HEK293T (cell line): ENCODE results near the gene COP1.

Source experiments
- CTCF ChIA-PET: fragments of 350-600 bp; formaldehyde crosslinking; extraction: SDS; loops from one replicate; lab custom pipeline; 2021; ENCODE audit warnings: antibody characterized with exemption, inconsistent platforms; lab: Yijun Ruan, JAX
- POLR2A ChIA-PET: fragments of 350-600 bp; formaldehyde crosslinking; extraction: SDS; loops from one replicate; lab custom pipeline; 2020; ENCODE audit warnings: antibody characterized with exemption, inconsistent platforms; lab: Yijun Ruan, JAX
- DNase-seq: peaks from one replicate; pipeline ENCODE4 v3.0.0; 2012; ENCODE audit warnings: mixed read lengths; ENCODE audit errors: extremely low spot score
- ARNT ChIP-seq: fragments of 450-650 bp; IDR thresholded peaks from 2 replicates; pipeline ENCODE4 v1.6.1; 2017; ENCODE audit warnings: mild to moderate bottlenecking
- BHLHE40 ChIP-seq: fragments of 450-650 bp; IDR thresholded peaks from 2 replicates; pipeline ENCODE4 v1.6.1; 2016; ENCODE audit warnings: mild to moderate bottlenecking, moderate library complexity, borderline replicate concordance
- CTBP1 ChIP-seq: fragments of 450-650 bp; IDR thresholded peaks from 2 replicates; pipeline ENCODE4 v1.6.1; 2016; ENCODE audit warnings: borderline replicate concordance
- ELF4 ChIP-seq: fragments of 450-650 bp; IDR thresholded peaks from 2 replicates; pipeline ENCODE4 v1.6.1; 2017; ENCODE audit warnings: antibody characterized with exemption
- FOXA1 ChIP-seq: fragments of 450-650 bp; IDR thresholded peaks from 2 replicates; pipeline ENCODE4 v1.6.1; 2016; ENCODE audit warnings: mild to moderate bottlenecking
- FOXK2 ChIP-seq: fragments of 450-650 bp; IDR thresholded peaks from 2 replicates; pipeline ENCODE4 v1.6.1; 2016; ENCODE audit warnings: mild to moderate bottlenecking
- FOXM1 ChIP-seq: fragments of 450-650 bp; IDR thresholded peaks from 2 replicates; pipeline ENCODE4 v1.6.1; 2017; ENCODE audit warnings: mild to moderate bottlenecking, borderline replicate concordance
- HDGF ChIP-seq: fragments of 450-650 bp; IDR thresholded peaks from 2 replicates; pipeline ENCODE4 v1.6.1; 2017; ENCODE audit warnings: antibody characterized with exemption, borderline replicate concordance
- L3MBTL2 ChIP-seq: fragments of 450-650 bp; conservative IDR thresholded peaks from 2 replicates; pipeline ENCODE4 v1.6.1; 2016; ENCODE audit warnings: mild to moderate bottlenecking
- LEF1 ChIP-seq: fragments of 450-650 bp; IDR thresholded peaks from 2 replicates; pipeline ENCODE4 v1.6.1; 2017; ENCODE audit warnings: mild to moderate bottlenecking, borderline replicate concordance
- NFRKB ChIP-seq: fragments of 450-650 bp; IDR thresholded peaks from 2 replicates; pipeline ENCODE4 v1.6.1; 2016; ENCODE audit warnings: mild to moderate bottlenecking, moderate library complexity
- PKNOX1 ChIP-seq: fragments of 450-650 bp; IDR thresholded peaks from 2 replicates; pipeline ENCODE4 v1.6.1; 2016
- SP1 ChIP-seq: fragments of 450-650 bp; IDR thresholded peaks from 2 replicates; pipeline ENCODE4 v1.6.1; 2017
- SUZ12 ChIP-seq: fragments of 450-650 bp; IDR thresholded peaks from 2 replicates; pipeline ENCODE4 v1.6.1; 2016; ENCODE audit warnings: mild to moderate bottlenecking
- TARDBP ChIP-seq: fragments of 450-650 bp; IDR thresholded peaks from 2 replicates; pipeline ENCODE4 v1.6.1; 2016
- ZNF384 ChIP-seq: fragments of 450-650 bp; IDR thresholded peaks from 2 replicates; pipeline ENCODE4 v1.6.1; 2016

COP1 gene

GRCh38 chr1:175951627-175952026 is 255.5 kb downstream of the COP1 start:
- CTCF ChIA-PET = no interaction called here
- DNase-seq = no peak
- no peak for TF ChIP-seq ZNF384
- TF ChIP-seq ARNT = no peak
- no peak for TF ChIP-seq NFRKB
- TF ChIP-seq L3MBTL2 = no peak
- no peak for TF ChIP-seq HDGF
- no peak for TF ChIP-seq SUZ12
- no peak for TF ChIP-seq TARDBP
- no peak for TF ChIP-seq FOXK2
- TF ChIP-seq PKNOX1 = no peak
- no peak for TF ChIP-seq LEF1
- POLR2A ChIA-PET = no interaction called here

GRCh38 chr1:175947771-175948170 is 259.3 kb downstream of the COP1 start:
- TF ChIP-seq HDGF = no peak
- no peak for TF ChIP-seq LEF1
- TF ChIP-seq FOXA1 = no peak
- no peak for TF ChIP-seq NFRKB
- no peak for TF ChIP-seq ARNT
- no peak for TF ChIP-seq FOXK2
- TF ChIP-seq SUZ12 = no peak
- TF ChIP-seq SP1 = no peak
- TF ChIP-seq ELF4 = no peak
- no peak for TF ChIP-seq FOXM1
- no peak for TF ChIP-seq CTBP1
- TF ChIP-seq L3MBTL2 = no peak
- TF ChIP-seq PKNOX1 = no peak
- ChIA-PET CTCF (no interaction called here), POLR2A (interaction anchor here (1.0 kb wide), 1 partner anchor 60 kb away, joined by 3 read pairs; no protein-coding TSS in a partner anchor)
- DNase-seq = no peak

DNA sequence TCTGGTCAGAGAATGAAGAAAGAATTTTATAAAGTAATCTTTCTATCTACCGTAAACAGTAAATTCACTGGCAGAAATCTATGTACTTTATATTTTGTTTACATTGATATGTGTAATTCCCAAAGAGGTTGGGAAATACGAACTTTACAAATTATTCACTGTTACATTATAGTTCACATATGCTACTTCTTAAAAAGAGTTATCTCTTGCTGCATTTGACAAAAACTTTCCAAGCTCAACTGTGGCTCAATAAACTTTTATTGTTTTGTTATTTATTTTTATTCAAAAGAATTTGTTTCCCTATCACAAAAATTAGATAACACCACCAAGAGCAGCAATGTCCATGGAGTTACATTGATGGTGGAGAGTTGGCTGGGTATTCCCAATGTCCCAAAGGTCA is 262.5 kb downstream of the COP1 start:
- ChIA-PET CTCF (no interaction called here), POLR2A (no interaction called here)
- no peak for TF ChIP-seq FOXM1
- TF ChIP-seq TARDBP = no peak
- TF ChIP-seq LEF1 = no peak
- TF ChIP-seq ELF4 = no peak
- TF ChIP-seq FOXA1 = no peak
- TF ChIP-seq FOXK2 = no peak
- TF ChIP-seq SP1 = no peak
- no peak for TF ChIP-seq HDGF
- no peak for TF ChIP-seq BHLHE40
- no peak for TF ChIP-seq ARNT
- no peak for TF ChIP-seq SUZ12
- TF ChIP-seq L3MBTL2 = no peak
- no peak for TF ChIP-seq PKNOX1
- TF ChIP-seq NFRKB = no peak
- DNase-seq = no peak

GRCh38 chr1:175941164-175941563 is 265.9 kb downstream of the COP1 start:
- ChIA-PET CTCF (no interaction called here), POLR2A (no interaction called here)
- TF ChIP-seq ARNT = no peak
- TF ChIP-seq FOXA1 = no peak
- no peak for TF ChIP-seq FOXK2
- DNase-seq = no peak

GRCh38 chr1:175936736-175937135 is 270.4 kb downstream of the COP1 start:
- CTCF ChIA-PET = no interaction called here
- POLR2A ChIA-PET = no interaction called here
- no peak for DNase-seq
- TF ChIP-seq HDGF (no peak), ARNT (no peak), ELF4 (no peak)

- ChIA-PET CTCF (no interaction called here), POLR2A (no interaction called here)
- DNase-seq = no peak
- TF ChIP-seq ZNF384 (no peak), NFRKB (no peak), SUZ12 (no peak), TARDBP (no peak)
These were observed 271.4 kb downstream of the COP1 start for GRCh38 chr1:175935566-175936115.

GRCh38 chr1:175935166-175935565 is 271.9 kb downstream of the COP1 start:
- POLR2A ChIA-PET = no interaction called here
- no peak for DNase-seq
- TF ChIP-seq LEF1 (no peak), FOXM1 (no peak), ARNT (no peak), SUZ12 (no peak), TARDBP (no peak), SP1 (no peak), PKNOX1 (no peak), ZNF384 (no peak), NFRKB (no peak), CTBP1 (no peak), BHLHE40 (no peak), HDGF (no peak), FOXK2 (no peak), L3MBTL2 (no peak), FOXA1 (no peak), ELF4 (no peak)
- CTCF ChIA-PET = no interaction called here
